NT2/D1 (cell line): Measurements from ENCODE around the gene TCP11L1.

ENCODE experiments used
- DNase-seq: peaks from one replicate; pipeline ENCODE4 v3.0.0-alpha.2; 2011; ENCODE audit warnings: low read depth, low spot score
- H3K27me3 ChIP-seq: 2 replicates; pipeline ENCODE4 v1.6.0; 2011; ENCODE audit warnings: mild to moderate bottlenecking; ENCODE audit not compliant: insufficient read length, insufficient read depth
- H3K36me3 ChIP-seq: 2 replicates; pipeline ENCODE4 v1.6.1; 2011; ENCODE audit warnings: mild to moderate bottlenecking, low read length, mixed read lengths; ENCODE audit not compliant: insufficient read depth, insufficient read length
- H3K4me1 ChIP-seq: 2 replicates; pipeline ENCODE4 v1.5.1; 2011; ENCODE audit not compliant: insufficient read depth, insufficient read length
- H3K4me3 ChIP-seq: 2 replicates; pipeline ENCODE4 v1.5.1; 2011; ENCODE audit warnings: low read depth; ENCODE audit not compliant: insufficient read length
- H3K9ac ChIP-seq: 2 replicates; pipeline ENCODE4 v1.6.0; 2011; ENCODE audit warnings: low read depth; ENCODE audit not compliant: insufficient read length
- H3K9me3 ChIP-seq: 2 replicates; pipeline ENCODE4 v1.5.1; 2011; ENCODE audit warnings: mild to moderate bottlenecking, low read length; ENCODE audit not compliant: insufficient read depth
- SUZ12 ChIP-seq: IDR thresholded peaks from 2 replicates; pipeline ENCODE4 v1.6.1; 2011; ENCODE audit not compliant: insufficient read length, insufficient read depth; ENCODE audit errors: extremely low read depth
- YY1 ChIP-seq: IDR thresholded peaks from 2 replicates; pipeline ENCODE4 v1.6.1; 2011; ENCODE audit not compliant: insufficient read length, insufficient read depth
- ZNF274 ChIP-seq: IDR thresholded peaks from 2 replicates; pipeline ENCODE4 v1.6.1; 2011; ENCODE audit warnings: mild to moderate bottlenecking, low read depth, low read length

Gene TCP11L1, protein sequence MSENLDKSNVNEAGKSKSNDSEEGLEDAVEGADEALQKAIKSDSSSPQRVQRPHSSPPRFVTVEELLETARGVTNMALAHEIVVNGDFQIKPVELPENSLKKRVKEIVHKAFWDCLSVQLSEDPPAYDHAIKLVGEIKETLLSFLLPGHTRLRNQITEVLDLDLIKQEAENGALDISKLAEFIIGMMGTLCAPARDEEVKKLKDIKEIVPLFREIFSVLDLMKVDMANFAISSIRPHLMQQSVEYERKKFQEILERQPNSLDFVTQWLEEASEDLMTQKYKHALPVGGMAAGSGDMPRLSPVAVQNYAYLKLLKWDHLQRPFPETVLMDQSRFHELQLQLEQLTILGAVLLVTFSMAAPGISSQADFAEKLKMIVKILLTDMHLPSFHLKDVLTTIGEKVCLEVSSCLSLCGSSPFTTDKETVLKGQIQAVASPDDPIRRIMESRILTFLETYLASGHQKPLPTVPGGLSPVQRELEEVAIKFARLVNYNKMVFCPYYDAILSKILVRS

DNA sequence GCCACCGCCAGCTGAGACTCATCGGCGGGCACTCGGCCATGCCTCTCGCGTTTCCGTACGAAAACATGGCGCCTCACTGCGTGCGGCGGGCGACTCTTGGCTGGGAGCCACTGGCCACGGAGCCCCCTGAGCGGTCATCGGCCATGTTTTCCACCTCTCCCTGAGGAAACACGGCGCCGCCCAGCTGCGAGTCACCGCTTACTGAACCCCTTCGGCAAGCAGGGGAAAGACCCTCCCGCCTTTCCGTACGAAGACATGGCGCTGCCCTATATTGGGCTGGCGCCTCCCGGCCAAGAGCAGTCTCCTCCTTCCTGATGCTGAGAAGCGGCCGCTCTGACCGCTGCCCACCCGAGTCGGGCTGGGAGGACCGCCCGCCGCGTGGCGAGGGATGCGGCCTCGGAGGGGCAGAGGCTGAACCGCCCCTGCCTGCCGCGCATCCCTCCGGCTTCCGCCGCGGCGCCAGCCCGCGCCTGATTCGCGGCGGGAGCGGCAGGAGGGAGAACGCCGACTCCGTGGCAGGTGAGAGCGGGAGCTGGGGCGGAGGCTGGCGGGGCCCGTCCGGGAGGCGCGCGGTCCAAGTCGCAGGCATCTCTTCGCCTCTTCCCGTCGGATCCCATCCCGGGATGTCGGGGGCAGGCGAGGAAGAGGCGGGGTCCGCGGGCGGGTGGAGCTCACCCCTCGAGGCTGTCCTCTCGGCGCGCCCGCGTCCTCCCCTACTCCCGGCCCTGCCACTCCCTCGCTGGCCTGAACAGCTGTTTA lies at the start of gene TCP11L1:
Gene TCP11L1, plus strand, starts transcription at position 299 of the 759 bp plus-strand sequence. CDS start 4,202 bp downstream, outside the sequence.
- H3K9ac ChIP-seq: peak within 1 kb of the TSS; percentile 95
- peak; percentile 81 for DNase-seq
- TF ChIP-seq YY1: peak; percentile 92
- no peak for TF ChIP-seq ZNF274
- TF ChIP-seq SUZ12: no peak

DNA sequence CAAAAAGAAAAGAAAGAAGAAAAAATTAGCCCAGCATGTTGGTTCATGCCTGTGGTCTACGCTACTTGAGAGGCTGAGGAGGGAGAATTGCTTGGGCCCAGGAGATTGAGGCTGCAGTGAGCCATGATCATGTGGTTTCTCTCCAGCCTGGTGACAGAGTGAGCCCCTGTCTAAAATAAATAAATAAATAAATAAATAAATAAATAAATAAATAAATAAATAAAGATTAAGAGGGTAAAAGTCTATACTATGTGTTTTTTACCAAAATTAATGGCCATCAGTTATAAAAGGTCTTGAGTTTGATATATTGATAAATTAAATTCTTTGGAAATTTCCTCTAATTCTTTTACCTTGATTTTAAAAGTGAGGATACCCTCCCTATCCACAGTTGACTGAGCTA lies 48.9 kb upstream of the TCP11L1 start:
- H3K9me3 ChIP-seq: peaks cover 10% of the 10 kb centered on the region
- H3K36me3 ChIP-seq: no peaks in the 10 kb centered on the region
- TF ChIP-seq YY1: no peak
- TF ChIP-seq ZNF274: no peak
- TF ChIP-seq SUZ12: no peak
- no peak overlapping the region for H3K4me3 ChIP-seq
- H3K27me3 ChIP-seq: no peaks in the 10 kb centered on the region
- no peak for DNase-seq
- H3K9ac ChIP-seq: no peak overlapping the region
- H3K4me1 ChIP-seq: no peaks in the 10 kb centered on the region

More for the DNA sequence above, at the start of gene TCP11L1:
- H3K4me3 ChIP-seq: peak within 1 kb of the TSS; percentile 82
- peaks cover 5% of the 10 kb centered on the region for H3K36me3 ChIP-seq
- no peaks in the 10 kb centered on the region for H3K27me3 ChIP-seq
- no peaks in the 10 kb centered on the region for H3K9me3 ChIP-seq
- peaks cover 3% of the 10 kb centered on the region for H3K4me1 ChIP-seq

DNA sequence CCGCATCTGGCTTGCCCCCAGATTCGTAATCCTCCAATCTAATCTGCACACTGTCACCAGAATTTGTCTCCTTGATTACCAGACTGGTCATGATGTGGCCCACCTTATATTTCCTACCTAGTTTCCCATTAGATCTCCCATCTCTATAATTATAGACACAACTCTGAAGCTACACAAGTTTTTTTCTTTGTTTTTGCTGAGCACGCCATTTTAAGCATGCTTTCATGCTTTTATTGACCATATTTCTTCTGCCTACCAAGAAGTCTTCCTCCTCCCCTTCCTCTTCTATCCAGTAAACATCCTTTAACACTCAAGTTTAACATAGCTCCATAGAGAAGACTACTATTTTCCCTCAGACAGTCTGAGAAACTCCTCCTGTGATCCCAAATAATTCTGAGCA lies 47.9 kb upstream of the TCP11L1 start:
- H3K36me3 ChIP-seq: no peaks in the 10 kb centered on the region
- no peak overlapping the region for H3K4me3 ChIP-seq
- H3K9me3 ChIP-seq: peaks cover 10% of the 10 kb centered on the region
- no peak overlapping the region for H3K9ac ChIP-seq
- no peak for DNase-seq
- H3K4me1 ChIP-seq: no peaks in the 10 kb centered on the region
- TF ChIP-seq SUZ12 (no peak), YY1 (no peak), ZNF274 (no peak)
- no peaks in the 10 kb centered on the region for H3K27me3 ChIP-seq

DNA sequence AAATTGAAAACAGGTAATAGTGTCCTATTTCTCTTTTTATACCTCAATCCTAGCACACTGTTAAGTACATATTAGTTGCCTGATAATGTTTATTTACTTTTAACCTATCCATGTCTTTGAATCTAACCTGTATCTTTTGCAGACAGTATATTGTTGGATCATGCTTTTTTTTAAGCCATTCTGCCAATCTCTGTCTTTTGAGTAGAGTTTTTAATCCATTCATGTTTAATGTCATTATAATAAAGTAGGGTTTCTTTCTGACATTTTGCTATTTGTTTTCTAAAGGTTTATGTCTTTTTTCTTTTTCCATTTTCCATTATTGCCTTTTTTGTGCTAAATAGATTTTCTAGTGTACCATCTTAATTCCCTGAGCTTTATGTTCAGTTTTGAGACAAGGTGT lies 47.5 kb upstream of the TCP11L1 start:
- no peak for DNase-seq

DNA sequence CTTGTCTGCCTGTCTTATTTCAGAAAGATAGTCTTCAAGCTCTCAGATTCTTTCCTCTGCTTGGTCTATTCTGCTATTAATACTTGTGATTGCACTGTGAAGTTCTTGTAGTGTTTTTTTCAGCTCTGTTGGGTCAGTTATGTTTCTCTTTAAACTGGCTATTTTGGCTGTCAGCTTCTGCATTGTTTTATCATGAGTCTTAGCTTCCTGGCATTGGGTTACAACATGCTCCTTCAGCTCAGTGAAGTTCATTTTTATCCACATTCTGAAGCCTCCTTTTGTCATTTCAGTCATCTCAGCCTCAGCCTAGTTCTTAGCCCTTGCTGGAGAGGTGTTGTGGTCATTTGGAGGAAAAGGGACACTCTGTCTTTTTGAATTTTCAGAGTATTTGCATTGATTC lies 39.2 kb upstream of the TCP11L1 start:
- TF ChIP-seq ZNF274: no peak
- no peak for TF ChIP-seq YY1
- no peak for TF ChIP-seq SUZ12
- Histone ChIP-seq H3K27me3 (no peaks in the 10 kb centered on the region), H3K36me3 (no peaks in the 10 kb centered on the region), H3K9me3 (no peaks in the 10 kb centered on the region), H3K9ac (no peak overlapping the region), H3K4me3 (no peak overlapping the region), H3K4me1 (no peaks in the 10 kb centered on the region)
- no peak for DNase-seq

More for the DNA sequence above, 47.5 kb upstream of the TCP11L1 start:
- H3K9ac ChIP-seq: no peak overlapping the region
- peaks cover 10% of the 10 kb centered on the region for H3K9me3 ChIP-seq
- H3K27me3 ChIP-seq: no peaks in the 10 kb centered on the region
- no peaks in the 10 kb centered on the region for H3K4me1 ChIP-seq
- H3K36me3 ChIP-seq: no peaks in the 10 kb centered on the region
- H3K4me3 ChIP-seq: no peak overlapping the region
- TF ChIP-seq YY1 (no peak), SUZ12 (no peak), ZNF274 (no peak)

DNA sequence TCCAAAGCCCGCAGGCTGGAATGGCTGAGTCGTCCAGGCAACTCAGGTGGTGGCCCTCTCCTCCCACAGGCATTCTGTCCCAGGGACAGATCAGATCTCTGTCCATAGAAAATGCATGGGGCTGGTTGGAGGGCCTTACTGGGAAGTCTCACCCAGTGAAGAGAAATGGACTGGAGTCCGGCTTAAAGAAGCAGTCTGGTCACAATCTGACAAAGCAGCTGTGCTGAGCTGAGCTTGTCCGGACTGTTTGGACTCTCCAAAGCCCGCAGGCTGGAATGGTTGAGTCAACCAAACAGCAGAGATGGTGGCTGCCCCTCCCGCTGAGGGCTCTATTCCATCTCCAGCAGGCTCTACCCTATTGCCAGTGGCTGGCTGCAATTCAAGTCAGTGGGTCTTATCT lies 38.1 kb upstream of the TCP11L1 start:
- Histone ChIP-seq H3K4me1 (no peaks in the 10 kb centered on the region), H3K4me3 (no peak overlapping the region), H3K9me3 (no peaks in the 10 kb centered on the region), H3K36me3 (no peaks in the 10 kb centered on the region), H3K27me3 (no peaks in the 10 kb centered on the region), H3K9ac (no peak overlapping the region)
- DNase-seq: no peak
- TF ChIP-seq SUZ12 (no peak), YY1 (no peak), ZNF274 (no peak)

DNA sequence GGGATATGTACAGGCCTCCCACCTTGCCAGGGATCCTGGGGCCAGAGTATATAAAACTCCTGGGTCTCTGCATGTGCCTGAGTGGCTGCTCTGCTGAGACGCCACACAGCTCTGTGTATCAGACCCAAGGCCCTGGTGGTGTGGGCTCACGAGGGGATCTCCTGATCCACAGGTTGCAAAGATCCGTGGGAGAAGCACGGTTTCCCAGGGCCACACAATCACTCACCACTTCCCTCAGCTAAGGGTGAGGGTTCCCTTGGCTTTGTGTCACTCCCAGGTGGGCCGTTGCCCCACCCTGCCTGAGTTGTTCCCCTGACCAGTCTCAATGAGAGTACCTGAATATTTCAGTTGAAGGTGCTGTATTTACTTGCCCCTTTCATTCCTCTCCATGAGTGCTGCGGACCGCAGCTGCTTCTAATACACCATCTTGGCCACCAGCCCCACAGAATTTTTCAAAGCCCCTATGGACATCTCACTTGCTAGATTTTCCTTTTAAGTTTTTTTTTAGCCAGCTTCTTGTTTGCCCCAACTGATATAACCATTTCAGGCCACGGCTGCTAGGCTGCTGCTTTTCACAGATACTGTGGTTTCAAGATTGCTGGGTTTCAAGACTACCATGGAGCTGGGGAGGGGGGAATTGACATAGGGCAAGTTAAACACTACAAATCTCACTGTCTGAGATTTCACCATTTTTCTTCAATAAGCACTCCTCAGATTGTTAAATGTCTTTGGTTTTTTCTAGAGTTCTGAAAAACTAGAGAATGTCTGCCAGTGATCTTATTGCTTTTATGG lies 37.4 kb upstream of the TCP11L1 start:
- no peak for DNase-seq
- no peaks in the 10 kb centered on the region for H3K27me3 ChIP-seq
- no peaks in the 10 kb centered on the region for H3K9me3 ChIP-seq
- no peak overlapping the region for H3K4me3 ChIP-seq
- no peaks in the 10 kb centered on the region for H3K4me1 ChIP-seq
- H3K9ac ChIP-seq: no peak overlapping the region
- no peak for TF ChIP-seq ZNF274
- TF ChIP-seq SUZ12: no peak
- TF ChIP-seq YY1: no peak
- H3K36me3 ChIP-seq: no peaks in the 10 kb centered on the region
